Forelimb muscle (tissue), 1 donor: ENCODE data around the gene CAMK4. TPM values are rescaled to one million over a fixed set of nuclear protein-coding genes. Genes with fewer than 3 reads are reported as not detected.
A peak's percentile ranks its signal among the peaks of the same experiment; 100 is the strongest.

Source experiments
- DNase-seq: peaks from one replicate; pipeline ENCODE4 v3.0.0-alpha.2; 2013; ENCODE audit warnings: low read depth
- polyA plus RNA-seq: library from polyadenylated mRNA; unstranded; fragments of 120-200 nt; gene quantifications from one replicate; pipeline ENCODE4 v1.2.1, GENCODE V29; 2013; ENCODE audit not compliant: insufficient read length

Gene CAMK4
- 4.7 TPM for polyA plus RNA-seq

DNA sequence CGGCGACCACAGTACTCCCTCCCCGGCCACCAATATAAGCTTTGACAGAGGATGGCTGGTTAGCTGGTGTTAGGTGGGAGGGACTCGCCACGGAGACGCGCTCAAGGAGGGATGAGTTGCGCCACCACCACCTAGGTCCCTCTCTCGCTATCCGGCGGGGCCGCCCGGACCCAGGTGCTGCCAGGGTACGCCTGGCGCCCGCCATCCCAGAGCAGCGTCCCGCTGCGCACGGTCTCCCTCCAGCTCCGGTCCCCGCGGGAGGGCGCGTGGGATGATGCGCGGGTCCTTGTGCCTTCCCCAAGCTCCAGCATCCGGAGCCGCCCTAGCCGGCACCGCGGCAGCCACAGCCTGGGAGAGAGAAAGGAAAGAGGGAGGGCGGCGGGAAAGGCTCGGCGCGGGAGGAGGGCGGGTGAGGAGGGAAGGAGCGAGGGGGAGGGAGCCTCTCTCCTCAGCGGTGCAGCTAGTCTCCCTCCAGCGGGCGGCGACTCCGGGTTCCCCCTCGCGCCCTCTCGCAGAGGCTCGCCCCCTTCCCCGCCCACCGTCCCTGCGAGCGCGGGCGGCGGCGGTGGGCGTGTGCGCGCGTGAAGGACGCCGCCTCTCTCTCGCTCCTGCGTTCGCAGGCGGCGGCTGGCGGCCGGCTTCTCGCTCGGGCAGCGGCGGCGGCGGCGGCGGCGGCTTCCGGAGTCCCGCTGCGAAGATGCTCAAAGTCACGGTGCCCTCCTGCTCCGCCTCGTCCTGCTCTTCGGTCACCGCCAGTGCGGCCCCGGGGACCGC, at the start of gene CAMK4:
Gene CAMK4, plus strand, starts transcription at position 598 of the 774 bp plus-strand sequence. Its CDS starts 100 bp downstream, at position 698.
- DNase-seq = peak; percentile 55

DNA sequence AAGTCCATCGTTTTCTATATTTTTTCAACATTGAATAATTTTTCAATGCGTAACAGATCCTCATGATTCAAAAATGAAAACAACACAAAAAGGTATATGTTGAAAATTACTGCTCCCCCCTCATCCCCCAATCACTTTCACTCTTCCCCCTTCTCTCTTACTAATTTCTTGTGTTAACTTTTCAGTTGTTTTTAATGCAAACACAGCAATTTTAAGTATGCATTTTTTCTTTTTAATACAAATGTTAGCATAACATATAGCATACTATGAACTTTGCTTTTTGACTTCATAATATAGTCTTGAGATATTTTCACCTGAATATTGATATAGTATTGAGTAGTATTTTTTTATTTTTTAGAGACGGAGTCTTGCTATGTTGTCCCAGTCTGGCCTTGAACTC, 41.1 kb upstream of the CAMK4 start:
- DNase-seq = no peak

DNA sequence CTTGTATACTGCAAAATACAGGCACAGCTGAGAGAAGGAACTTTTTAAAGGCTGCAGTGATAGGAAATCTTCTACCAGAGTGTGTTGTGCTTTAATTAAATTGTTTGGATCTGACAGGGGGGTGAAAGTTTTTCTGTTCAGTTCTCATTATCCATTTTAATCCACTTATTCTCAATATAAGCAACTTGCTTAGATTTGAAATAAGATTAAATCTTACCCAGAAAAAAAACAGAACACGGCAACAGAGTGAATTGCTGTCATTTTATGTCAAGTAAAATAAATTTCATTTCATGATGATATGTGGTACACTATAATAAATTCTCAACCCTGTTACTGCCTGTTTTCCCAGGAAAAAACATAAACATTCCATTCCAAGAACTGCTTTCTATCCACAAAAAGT, 37.1 kb upstream of the CAMK4 start:
- DNase-seq = no peak

DNA sequence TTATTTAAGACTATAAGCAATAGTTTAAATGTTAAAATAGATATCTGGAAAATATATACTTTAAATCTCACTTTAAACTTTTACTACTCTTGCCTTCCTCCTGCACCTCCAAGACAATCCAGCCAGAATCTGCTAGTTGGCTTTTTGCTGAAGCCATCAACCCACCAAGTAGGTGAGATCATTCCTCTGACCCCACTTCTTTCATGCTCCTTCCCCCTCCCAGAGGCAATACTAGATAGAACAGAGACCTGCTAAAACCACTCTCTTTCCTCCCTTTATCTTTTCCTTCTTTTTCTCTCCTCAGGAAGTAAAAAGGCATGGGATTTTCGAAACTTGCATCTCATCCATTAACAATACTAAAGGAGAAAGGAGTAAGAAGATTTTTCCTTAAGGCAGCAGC, 30.1 kb upstream of the CAMK4 start:
- DNase-seq = no peak

DNA sequence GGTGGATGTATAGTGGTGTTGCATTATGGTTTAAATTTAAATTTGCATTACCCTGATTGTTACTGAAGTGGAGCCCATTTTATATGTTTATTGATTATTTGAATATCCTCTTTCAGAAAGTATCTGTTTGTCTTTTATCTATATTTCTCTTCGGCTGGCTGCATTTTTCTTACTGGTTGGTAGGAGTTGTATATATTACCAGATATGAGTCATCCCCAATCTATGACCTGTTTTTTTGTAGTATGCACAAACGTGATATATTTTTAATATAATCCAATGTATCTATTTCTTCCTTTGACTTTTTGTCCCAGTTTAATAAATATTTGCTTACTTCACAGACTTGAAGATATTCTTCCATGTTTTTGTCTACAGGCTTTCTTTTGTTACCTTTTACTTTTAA, 29.3 kb upstream of the CAMK4 start:
- DNase-seq = no peak

DNA sequence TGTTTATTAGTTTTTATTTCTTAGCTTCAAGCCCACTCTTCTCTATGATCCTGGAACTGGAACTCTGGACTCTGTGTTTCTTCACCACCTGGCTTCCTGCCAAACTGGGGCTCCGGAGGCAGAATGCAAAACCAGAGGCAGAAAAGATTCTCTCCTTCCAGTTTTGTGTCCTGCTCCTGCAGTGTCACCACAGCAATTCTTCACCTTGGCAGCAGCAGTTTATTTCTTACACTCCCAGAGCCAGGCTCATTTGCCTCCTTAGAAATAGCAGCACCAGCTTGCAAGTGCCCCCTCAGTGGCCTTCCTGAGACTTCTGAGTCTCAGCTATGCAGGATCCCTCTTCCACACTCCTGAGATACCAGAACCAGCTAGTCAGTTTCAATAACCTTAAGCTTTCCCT, 26.7 kb upstream of the CAMK4 start:
- no peak for DNase-seq

DNA sequence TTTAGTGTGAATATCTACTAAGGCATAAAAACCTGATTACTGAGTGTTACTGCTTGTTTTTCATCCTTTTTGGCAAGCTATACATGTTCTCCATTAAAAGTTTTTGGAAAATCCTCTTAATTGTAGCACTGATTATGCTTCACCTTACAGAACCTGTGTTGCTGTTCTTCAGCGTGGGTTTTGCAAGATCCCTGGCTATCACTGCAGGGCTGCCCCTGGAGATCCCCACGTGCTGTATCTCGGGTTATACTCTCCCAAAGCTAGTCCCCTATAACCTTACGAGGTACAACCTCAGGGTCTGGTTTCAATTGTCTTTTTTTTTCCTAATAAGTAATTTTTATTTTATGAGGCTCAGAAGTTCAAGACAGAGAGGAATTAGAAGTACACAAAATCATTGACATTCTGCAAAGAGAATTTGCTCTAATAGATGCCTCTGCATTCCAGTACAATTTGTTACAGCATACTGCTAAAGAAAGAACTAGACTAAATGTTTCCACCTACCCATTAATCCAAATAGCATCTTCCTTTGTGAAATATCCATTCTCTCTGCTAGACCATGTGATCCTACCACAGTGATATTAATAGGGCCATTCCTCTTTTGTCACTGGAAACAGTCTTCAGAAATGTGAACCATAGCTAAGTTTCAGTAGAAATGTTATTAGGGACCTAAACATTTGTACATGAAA, 25.8 kb upstream of the CAMK4 start:
- DNase-seq = no peak

DNA sequence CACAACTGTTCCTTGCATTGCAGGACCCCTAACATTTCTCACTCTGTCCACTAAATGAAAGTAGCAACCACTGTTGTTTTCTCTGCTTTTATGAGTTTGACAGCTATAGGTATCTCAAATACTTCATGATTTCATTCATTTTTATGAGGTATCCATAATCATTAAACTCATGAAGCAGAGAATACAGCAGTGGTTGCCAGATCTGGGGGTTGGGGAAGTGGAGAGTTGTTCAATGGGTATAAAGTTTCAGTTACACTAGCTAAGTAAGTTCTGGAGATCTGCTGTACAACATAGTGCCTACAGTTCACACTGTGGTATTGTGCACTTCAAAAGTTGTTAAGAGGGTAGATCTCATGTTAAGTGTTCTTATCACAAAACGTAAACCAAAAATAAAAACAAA, 23.4 kb upstream of the CAMK4 start:
- DNase-seq = no peak

DNA sequence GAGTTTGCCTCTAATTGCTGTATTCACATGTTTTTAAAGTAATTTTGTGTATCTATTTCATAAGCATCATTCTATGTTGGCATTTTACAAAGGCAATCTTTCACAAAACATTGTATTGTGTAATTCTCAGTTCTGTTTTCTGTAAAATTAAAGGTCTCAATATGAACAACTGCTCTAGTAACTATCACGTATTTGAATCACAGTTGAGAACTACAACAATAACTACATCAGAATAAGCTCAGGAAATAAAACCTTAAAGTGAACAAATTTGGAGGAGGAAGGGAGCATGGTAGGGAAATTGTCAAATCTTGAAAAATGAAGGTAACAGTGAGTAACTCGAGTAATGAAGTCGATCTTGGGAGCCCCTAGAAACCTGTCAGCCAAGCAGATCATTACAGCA, 22.5 kb upstream of the CAMK4 start:
- no peak for DNase-seq

DNA sequence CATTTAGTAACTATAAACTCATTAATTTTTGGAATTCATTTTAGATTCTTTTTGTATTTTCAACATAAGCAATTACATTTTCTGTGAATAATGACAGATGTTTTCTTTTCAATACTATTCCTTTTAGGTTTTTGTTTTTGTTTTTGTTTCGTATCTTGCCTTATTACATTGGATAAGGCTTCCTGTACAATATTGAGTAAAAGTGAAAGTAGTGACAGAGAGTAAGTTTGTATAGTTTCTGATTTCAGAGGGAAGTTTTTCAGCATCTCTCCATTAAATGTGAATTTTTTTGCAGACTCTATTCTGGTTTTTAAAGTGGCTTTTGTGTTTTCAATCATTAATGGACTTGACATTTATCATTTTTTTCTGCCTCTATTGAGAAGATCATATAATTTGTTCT, 12.8 kb upstream of the CAMK4 start:
- DNase-seq = no peak

DNA sequence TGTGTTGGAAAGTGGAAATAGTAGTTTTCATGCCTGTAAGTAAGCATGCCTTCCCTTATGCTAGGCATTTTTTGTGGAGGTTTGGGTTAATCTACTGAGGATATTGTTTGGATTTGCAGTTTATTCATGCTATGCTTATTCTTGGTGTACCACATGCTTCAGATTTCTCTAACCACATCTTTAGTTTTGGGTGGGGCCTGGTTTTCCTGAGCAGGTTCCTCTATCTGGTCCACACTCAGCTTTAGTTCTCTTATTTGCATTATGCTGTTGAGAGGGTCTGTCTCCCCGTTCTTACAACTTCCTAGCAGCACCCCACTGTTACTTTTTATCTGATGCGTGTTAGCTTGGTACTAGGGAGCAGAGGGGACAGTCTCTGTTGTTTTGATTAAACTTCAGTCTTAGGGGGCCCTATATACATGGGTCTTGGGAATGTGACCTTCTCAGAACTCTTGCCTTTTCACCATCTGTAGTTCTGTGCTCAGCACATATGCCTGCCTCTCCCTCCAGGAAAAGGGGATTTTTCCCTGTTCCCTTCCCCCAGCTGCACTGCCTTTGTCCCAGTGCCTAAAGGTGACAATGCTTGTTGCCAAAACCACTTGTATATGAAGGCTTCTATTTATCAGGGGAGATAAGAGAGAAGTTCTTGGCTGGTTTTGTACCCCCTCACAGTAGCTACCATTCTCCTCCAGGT, 10.0 kb upstream of the CAMK4 start:
- no peak for DNase-seq

DNA sequence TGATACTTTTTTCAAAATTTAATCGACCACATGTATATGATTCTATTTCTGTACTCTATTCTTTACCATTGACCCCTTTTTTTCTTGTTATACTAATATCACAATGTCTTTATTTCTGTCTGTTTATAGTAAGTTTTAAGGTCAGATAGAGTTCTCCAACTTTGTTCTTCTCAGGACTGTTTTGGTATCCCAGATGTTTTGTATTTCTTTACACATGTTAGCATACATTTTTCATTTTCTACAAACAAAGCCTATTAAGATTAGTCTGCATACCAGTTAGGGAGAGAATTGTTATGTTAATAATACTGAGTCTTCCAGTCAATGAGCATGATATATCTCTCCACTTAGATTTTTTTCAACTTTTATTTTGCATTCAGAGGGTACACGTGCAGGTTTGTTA, 8.2 kb upstream of the CAMK4 start:
- DNase-seq = no peak

DNA sequence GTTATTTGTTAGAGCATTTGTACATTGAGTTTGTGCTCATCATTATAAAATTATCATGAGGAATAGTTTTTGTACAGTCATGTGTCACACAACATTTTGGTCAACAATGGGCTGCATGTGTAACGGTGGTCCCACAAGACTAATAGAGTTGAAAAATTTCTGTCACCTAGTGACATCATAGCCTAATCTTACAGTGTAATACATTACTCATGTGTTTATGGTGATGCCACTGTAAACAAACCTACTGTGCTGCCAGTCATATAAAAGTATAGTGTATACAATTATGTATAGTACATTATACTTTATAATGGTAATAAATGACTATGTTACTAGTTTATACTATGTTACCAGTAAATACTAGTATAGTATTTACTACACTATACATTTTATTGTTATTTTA, 3.0 kb upstream of the CAMK4 start:
- no peak for DNase-seq

DNA sequence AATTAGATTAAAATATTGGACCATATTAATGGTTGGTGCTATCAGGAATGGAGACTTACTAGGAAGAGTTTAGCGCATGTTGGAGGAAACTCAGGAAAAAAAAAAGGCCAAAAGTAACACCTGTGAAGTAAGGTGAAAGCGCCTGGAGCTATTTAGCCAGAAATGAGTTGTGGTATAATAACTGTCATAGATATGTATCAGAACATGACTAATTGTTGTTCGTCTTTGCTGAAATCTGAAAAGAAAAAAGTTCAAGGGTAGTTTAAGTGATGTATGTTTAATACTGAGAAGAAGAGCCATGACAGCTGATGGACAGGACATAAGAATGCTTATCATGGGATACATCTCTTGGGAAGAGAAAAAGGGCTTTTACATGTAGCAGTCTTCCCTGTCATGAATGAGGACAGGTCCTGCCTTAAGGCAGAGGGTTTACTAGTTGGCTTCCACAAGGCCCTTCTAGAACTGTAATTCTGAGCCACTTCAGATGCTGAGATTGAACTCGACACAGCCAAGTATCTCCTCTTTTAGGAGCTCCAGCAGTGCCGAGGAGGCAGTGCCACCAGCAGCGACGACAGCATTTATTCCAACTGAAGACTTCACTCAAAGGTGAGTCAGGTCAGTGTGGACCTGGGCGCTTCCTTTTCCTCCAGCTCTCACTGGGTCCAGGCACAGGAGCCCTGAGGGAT, 940 bp upstream of the CAMK4 start:
- no peak for DNase-seq

DNA sequence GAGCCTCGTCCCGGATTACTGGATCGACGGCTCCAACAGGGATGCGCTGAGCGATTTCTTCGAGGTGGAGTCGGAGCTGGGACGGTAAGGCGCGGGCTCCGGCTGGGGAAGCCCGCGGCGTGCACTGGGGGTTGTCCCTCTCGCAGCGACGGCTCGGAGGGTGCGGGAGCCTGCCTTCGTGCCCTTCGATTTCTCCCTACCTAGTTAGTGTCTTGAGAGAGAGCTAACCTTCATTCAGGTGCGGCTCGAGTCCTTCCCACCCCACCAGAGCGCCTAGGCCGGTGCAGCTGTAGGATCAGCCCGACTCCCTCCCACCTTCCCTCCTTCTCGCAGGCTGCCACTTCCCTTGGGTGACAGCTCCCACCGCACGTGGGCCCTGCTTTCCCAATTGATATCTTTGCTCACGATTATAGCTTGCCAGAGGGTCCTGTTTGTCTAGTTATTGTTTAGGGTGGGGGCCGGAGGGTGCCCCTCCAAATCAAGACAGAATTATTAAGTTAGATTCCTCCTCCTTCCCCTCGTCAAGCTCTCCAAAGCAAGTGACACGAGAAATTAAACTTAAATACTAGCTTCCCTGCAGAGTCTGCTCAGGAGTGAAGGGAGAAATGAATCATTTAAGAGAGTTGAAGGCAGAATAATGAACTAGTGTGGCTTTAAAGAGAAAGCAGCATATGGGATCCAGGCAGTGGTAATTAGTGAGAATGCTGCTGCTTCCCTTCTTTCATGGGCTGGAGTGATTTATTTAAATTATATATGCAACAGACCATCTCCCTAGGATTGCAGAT, 569 bp downstream of the CAMK4 start:
- DNase-seq = no peak

DNA sequence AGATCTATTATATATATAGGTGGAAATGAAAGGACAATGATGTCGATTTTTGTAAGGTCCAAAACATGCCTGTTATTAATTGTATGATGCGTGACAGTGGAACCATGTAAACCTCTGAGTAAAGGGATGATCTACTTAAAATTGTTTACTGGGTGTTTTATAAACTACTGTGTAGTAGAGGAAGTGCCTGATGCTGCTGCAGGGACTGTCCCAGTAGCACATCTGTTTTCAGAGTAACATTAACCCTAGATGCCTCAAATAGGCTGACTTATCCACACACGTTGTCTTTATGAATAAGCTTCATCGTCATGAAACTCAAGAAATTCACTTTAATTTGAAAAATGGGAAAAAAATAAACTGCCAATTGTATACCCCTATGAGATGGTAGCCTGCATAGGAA, 1.7 kb downstream of the CAMK4 start:
- no peak for DNase-seq

DNA sequence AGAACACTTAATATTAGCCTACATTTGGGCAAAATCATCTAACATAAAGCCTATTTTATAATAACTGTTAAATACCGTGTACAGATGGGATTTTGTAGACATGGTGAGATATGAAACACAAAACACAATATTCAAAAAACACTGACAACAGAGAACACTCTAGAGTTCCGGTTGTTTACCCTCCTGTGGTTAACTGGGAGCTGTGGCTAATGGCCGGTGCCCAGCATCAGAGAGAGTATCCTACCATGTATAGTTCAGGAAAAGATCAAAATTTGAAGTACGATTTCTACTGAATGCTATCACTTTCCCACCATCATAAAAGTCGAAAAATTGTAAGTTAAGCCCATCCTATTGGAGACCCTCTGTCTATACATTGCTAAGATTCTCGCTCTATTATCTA, 2.4 kb downstream of the CAMK4 start:
- no peak for DNase-seq

DNA sequence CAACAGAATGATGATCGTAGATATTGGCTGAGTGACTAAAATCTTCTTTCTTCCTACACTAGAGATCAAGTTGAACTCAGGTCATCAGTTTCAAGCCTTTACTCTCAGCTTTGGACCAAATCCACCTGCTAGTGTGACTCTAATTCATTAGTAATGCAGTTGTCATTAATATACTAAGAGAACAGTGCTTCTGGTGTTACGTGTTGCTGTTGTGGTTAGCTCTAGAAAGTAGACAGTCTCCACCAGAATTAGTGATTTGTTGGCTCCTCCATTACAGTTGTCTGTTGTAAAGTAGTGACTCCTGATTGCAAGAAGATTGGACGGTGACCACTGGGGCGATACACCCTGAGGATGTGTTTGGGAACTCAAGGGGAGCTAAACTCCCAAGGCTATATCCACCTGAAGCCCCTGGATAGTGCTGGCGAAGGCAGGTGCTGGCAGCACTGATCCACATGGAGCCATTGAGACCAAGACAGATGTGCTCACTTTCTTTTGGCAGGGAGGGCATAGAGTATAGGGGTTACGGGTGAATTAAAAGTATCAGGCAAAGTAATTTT, 3.1 kb downstream of the CAMK4 start:
- DNase-seq = no peak

DNA sequence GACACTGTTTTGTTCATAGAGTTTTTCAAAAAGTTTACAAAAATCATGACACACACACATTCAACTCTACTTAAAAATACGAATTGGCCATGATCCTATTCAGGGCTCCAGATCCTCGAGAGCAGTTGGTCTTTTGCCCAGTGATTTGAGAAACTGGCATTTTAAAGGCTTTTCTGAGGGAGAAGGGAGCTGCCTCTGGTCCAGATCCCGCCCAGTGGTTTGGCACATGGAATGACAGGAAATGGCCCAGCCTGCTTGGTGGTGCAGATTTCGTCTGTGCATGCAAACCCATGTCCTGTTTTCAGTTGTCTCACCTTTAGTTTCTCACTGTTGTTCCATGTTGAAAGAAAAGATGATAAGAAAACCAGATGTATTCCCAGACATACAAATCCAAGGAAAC, 3.6 kb downstream of the CAMK4 start:
- no peak for DNase-seq

DNA sequence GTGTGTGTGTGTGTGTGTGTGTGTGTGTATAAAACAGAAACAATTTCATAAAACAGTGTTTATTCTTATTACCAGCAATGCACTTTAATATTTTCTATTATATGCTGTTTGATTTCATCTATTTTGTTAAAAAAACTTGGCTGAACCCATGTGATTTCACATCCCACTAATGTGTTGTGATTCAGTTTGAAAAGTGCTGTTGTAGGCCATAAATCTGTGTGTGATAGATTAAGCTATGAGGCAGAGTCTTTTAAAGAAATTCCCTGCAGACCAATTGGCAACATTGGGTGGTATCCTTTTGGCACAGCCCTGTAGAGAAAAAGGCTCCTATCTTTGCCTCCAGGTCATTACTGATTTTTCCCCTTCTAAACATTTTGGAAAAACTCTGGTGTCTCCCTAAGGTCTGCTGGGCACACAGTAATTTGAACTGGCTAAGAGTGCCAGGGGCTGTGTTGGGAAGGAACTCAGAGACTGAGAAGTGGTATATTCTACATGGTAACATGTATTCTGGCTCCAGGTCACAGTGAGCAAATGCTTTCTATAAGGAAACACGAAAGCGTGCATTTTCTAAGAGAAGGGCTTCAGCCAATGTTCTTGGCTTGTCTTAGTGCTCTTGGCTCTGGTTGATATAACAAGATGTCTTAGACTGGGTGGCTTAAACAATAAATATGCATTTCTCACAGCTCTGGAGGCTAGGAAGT, 4.5 kb downstream of the CAMK4 start:
- no peak for DNase-seq
